ENCODE data around the gene SCFD2.

DNA sequence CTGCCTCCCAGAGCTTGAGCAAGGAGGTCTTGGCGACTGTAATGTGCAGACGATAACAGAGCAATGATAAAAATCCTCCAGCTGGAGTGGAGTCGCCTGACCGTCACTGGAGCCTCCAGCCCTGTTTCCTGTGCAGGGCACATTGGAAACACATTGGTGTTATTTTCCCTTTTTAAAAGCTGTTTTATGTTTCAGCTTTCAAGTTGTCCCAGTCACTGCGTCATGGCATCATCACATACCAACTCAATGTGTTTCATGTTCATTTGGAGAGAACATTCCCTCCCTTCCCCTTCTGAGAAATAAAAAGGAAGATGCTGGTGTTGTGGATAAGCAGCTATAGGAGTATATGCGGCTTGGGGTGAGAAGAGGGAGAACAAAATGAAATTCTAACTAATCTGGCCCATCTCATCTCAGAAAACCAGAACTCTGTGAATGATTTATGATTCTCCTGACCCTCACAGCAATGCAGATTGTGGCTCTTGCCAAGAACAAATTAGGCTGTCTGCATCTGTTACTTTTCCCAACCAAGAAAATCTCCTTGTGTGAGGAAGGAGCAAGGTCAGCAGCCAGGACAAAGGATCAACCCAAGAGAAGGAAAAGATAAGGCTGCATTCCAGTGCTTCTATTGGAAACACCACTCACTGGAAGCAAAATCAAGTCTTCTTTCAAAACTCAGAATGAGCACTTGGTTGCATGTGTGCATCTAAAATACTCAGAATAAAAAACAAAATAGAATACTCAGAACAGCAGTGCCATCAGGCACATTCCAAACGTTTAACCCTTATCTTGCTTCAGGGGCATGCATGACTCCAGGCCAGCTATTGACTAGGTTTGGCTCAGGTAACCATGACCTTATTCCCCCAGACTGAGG is 369.4 kb downstream of the SCFD2 start:
- TF ChIP-seq, protein P1, sequence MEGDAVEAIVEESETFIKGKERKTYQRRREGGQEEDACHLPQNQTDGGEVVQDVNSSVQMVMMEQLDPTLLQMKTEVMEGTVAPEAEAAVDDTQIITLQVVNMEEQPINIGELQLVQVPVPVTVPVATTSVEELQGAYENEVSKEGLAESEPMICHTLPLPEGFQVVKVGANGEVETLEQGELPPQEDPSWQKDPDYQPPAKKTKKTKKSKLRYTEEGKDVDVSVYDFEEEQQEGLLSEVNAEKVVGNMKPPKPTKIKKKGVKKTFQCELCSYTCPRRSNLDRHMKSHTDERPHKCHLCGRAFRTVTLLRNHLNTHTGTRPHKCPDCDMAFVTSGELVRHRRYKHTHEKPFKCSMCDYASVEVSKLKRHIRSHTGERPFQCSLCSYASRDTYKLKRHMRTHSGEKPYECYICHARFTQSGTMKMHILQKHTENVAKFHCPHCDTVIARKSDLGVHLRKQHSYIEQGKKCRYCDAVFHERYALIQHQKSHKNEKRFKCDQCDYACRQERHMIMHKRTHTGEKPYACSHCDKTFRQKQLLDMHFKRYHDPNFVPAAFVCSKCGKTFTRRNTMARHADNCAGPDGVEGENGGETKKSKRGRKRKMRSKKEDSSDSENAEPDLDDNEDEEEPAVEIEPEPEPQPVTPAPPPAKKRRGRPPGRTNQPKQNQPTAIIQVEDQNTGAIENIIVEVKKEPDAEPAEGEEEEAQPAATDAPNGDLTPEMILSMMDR (IDR thresholded peaks at IDR 0.05), result no peak
- TF ChIP-seq EP300 (IDR thresholded peaks at IDR 0.05), result peak in 1 of 2 donors; percentile 62
